Dermis microvascular lymphatic vessel endothelial cell (primary cell): Measurements from ENCODE around the gene SHROOM3. TPM values are rescaled to one million over a fixed set of nuclear protein-coding genes. Genes with fewer than 3 reads are reported as not detected.
"Not testable (repeated sequence)": the region's sequence is repeated elsewhere in the genome, so short reads cannot be mapped to it uniquely, and the experiment has no call there.

ENCODE experiments used
- DNase-seq, 2 donors: peaks; one replicate each; pipeline versions ENCODE4 v3.0.0 to v3.0.0-alpha.2; 2010; ENCODE audit warnings: low read depth in 2 of 2
- total RNA-seq: library from RNA; depleted of rRNA; stranded (reverse); fragments of >200 nt; gene quantifications from 2 replicates; pipeline ENCODE4 v1.2.1, GENCODE V29; 2014

The SHROOM3 gene
- total RNA-seq: 0.13 TPM in 2 replicates

DNA sequence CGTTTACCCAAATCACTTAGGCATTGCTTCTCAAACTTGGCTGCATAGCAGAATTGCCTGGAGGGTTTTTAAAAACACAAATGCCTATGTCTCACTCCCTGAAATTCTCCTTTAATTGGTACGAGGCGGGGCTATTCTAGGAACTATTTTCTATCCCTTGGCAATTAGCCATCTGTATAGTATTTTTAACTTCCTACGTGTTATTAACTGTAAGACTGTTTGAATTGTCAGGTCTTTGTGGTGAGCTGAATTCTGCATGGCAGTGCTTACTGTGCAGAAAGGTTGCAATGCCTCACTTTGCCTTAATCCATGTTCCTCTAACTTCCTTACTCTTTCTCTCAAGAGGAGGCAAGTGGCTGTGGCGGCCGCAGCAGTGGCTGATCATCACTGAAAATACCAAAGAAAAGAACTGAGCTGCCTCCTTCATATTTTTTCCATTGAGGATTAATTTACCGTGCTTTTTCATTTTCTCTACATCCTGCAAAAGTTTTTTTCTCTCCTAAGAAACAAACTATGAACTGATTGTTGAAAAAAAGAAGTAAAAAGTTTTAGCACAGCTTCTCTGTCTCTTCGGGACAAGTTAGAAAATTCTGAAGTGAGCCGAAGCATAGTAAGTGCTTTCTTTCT is at the start of gene SHROOM3:
SHROOM3 (plus strand) TSS at position 329 of the 627 bp plus-strand sequence. CDS start 824 bp downstream, outside the sequence.
- DNase-seq: no peak

DNA sequence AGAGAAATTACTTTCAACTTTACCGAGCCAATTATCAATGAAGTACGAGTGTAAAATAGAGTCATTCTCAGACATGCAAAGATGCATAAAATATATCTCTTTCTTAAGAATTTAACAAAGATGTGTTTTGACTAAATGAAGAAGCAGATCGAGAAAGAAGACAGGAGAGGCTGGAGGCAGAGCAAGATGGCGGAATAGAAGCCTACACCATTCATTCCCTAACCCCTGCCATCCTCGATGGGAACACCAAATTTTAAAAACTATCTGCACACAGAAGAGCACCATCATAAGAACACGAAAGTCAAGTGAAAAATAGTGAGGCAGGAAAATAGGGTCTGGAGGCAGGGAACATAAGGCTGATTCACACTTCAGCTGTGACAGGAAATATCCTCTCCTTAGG is 49.1 kb upstream of the SHROOM3 start:
- DNase-seq: no peak

DNA sequence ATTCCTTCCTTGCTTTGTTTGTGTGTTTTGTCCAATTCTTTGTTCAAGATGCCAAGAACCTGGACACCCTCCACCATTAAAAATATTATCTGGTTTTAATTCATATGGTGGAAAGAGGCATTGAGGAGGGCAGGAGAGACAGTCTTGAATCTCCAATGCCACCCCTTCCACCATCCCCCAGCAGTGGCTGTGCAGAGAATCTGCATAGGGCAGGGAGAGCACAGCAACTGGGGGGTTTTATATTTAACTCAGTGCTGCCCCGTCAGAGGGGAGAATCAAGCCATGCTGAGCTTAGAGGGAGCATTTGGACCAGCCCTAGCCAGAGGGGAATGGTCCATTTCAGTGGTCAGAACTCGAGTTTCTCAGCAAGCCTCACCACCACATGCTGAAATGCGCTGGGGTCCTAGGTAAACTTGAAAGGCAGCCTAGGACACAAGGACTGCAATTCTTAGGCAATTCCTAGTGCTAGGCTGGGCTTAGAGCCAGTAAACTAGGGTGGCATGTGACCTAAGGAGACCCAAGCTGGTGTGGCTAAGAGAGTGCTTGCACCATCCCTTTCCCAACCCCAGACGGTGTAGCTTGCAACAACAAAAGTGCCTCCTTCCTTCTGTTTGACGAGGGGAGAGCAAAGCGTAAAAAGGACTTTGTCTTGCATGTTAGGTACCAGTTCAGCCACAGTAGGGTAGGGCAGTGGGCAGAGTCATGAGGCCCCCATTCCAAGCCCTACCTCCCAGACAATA is 48.3 kb upstream of the SHROOM3 start:
- no peak for DNase-seq

DNA sequence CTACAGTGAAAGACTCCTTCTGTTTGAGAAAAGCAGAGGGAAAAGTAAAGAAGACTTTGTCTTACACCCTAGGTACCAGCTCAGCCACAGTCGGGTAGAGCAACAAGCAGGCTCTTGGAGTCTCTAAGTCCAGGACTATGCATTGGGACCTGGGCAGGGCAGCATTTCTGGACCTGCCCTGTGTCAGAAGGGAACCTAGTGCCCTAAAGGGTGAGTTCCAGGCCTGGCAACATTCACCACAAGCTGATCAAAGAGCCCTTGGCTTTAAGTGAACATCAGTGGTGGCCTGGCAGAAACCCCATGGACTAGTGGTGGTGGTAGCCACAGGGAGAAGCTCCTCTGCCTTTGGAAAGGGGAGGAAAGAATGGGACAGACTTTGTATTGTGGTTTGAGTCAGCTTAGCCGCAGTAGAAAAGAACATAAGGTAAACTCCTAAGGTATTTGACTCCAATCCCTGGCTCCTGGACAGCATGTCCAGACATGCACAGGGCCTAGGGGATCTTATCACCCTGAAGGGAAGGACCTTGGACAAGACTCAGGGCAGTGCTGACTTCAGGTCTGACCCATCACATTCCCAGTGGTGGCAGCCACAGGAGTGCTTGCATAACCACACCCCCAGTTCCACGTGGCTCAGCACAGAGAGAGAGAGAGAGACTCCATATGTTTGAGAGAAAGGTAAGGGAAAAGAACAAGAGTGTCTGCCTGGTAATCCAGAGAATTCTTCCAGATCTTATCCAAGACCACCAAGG is 46.7 kb upstream of the SHROOM3 start:
- no peak for DNase-seq

DNA sequence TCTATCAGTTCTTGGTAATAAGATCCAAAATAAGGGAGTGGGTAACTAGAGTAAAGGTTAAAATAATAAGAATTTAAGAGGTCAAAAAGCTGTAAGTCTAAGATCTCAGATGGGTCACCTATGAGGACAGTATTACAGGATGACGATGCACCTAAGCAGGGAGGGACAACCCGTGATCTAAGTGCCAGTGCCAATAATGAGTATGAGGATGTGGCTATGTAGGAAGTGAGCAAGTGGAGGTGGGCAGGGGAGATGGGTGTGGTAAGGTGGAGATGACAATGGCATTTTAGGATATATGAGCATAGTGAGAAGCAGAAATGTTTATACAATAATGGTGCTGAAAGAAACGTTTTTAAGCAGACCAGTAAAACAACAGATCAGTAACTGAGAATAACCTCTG is 33.4 kb upstream of the SHROOM3 start:
- no peak for DNase-seq

DNA sequence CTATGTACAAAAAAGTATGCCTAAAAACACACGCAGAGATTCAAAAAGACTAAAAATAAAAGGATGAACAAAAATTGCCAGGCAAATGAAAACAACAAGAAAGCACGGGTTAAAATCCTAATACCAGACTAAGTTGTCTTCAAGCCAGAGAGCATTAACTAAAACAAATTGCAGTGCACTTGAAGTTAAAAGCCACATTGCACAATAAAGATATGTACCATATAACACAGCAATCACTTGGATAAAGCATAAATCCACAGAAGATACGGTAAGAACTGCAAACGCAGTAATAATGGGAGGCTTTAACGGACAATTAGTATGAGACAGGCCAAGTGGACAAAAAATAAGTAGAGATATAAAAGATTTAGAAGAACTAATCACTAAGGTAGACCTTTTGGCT is 28.9 kb upstream of the SHROOM3 start:
- DNase-seq: no peak

DNA sequence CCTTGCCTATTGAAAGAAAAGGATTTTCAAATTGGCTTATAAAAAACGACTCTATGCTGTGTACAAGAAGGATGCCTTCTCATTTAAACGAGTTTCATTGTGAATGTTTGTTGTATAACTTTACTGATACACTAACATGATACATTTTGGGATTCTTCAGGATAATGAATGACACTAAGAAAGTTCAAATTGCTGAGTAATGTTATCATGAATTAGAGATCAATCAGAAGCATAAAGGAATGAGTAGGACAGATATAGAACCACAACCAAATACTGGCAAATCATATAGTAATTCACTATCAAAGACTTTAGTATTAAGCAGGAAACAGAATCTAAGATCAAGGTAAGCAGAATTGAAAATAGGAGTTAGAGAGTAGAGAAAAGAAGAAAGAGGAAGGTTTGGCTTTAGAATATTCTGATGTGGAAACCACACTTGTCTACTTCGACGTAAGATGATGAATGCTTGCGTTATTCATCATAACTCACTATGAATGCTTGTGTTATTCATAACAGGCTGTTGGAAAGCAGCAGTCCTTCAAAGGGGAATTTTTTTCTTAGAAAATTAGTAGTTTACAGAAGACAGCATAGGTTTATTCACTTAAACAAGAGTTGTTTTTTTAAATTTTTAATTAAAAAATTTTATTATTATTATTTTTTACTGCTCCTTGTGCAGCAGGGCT is 27.4 kb upstream of the SHROOM3 start:
- DNase-seq: no peak

DNA sequence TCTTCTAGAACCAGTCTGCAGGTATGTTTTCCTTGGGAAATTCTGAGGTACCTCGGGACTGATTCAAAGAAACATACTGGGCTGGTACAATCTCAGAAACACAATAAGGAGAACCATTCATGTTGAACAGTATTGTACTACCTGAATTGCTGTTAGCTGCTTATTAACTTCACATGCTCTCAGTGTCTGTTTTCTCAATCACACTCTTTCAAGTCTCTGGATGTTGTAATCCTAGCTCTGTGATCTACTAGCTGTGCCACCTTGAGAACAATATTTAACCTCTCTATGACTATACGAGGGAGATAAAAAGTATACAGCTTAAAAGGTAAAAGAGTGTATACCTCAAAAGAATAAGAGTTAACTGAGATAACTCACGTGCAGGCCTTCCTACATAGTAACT is 24.4 kb upstream of the SHROOM3 start:
- no peak for DNase-seq

DNA sequence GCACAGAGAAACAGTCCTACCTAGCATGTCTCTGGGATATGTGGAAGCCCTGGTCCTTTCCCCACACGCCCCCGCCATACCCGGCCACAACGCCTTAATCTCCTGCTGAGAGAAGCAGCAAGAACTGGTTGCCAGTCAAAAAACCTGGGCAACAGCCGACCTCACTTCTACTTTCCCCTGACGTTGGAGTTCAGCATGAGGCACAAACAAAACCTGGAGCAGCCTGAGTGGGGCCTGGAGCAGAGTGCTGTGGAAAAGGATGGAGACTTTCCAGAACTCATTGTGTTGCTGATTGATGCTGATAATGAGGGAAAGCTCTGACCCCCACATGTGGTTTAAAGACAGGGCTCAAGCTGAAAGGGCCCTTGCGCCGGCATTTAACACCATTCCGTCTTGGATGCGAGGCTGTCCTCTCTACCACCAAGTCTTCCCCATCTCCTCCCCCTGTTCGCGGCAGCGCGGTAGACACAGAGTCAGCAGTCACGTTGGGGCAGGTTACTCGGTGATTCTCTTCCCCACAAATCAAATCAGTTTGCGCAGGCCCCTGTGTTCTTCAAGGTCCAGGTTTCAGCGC is 14.8 kb upstream of the SHROOM3 start:
- no peak for DNase-seq

DNA sequence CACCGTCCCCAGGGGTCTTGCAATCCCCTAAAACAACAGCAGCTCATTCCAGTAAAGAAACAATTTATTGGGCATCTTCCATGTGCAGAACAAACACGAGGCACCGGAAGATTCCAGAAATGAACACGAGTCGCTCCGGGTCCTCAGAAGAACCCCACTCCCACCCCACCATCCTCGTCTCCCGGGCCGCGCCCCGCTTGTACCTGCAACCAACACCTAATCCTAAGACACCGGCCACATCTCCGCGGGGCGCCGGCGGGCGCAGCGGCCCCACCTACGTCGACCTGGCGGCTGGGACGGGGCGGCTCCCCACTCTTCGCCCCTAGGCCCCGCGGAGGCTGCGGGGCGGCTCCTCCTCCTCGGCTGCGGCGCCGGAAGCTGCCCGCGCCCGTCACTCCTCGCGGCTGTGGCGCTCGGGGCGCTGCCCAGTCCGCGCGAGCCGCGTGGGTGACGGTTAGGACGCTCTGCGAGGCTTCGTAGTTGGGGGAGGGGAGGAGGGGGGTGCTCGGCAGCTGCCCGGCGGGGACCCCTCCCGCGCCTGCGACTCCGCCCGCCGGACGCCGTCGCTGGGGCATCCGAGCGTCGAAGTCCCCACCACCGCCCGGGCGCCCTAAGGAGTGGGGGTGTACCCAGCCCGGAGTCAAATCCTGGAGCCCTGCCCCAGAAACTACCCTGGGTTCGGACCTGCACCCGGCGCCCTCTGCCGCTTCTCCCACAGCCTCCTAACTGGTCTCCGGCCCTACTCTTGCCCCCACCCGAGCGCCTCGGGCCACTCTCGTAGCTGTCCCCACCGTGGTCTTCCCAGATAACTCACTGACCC is 14.1 kb upstream of the SHROOM3 start, which contains the start of gene CCDC158:
CCDC158 (minus strand) TSS at position 380 of the 820 bp plus-strand sequence. CDS start 17,934 bp downstream, outside the sequence.
- DNase-seq: no peak

DNA sequence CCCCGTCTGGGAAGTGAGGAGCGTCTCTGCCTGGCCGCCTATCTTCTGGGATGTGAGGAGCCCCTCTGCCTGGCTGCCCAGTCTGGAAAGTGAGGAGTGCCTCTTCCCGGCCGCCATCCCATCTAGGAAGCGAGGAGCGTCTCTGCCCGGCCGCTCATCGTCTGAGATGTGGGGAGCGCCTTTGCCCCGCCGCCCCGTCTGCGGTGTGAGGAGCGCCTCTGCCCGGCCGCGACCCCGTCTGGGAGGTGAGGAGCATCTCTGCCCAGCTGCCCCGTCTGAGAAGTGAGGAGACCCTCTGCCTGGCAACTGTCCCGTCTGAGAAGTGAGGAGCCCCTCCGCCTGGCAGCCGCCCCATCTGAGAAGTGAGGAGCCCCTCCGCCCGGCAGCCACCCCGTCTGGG is 11.9 kb upstream of the SHROOM3 start:
- DNase-seq: not testable (repeated sequence)

DNA sequence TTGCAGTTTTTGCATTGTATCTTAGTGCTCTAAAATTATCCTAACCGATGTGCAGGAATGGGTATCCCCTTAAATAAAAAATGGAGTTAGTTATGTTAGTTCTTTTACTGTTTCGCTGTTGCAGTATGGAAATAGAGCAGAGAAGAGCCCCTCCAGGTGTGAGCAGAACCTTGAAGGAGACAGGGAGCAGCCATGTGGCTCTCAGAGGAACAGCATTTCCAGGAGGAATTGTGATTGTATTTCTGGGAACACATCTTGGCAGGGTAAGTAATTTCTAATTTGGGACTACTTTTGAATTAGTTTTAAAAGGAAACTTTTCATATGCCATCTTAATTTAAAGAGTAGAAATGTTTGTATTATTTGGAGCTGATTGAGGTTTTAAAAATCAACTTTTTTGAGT is 8.8 kb upstream of the SHROOM3 start:
- DNase-seq: no peak

DNA sequence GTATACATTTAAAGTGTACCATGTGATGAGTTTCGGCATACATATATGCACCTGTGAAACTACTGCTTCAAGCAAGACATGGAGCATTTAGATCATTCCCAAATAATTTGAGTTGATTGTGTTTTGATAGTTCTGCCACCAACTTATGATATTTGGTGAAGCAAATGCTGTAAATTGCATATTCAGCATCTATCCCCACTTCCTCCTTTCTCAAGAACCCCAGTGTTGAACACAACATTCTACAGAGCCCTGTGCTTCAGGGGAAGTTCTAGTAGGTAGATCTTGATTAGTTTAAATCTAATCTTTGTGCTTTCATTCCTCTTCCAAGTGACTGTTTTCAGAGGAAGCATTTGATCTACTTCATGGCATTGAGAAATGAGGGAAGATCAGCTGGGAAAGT is 5.4 kb upstream of the SHROOM3 start:
- no peak for DNase-seq

DNA sequence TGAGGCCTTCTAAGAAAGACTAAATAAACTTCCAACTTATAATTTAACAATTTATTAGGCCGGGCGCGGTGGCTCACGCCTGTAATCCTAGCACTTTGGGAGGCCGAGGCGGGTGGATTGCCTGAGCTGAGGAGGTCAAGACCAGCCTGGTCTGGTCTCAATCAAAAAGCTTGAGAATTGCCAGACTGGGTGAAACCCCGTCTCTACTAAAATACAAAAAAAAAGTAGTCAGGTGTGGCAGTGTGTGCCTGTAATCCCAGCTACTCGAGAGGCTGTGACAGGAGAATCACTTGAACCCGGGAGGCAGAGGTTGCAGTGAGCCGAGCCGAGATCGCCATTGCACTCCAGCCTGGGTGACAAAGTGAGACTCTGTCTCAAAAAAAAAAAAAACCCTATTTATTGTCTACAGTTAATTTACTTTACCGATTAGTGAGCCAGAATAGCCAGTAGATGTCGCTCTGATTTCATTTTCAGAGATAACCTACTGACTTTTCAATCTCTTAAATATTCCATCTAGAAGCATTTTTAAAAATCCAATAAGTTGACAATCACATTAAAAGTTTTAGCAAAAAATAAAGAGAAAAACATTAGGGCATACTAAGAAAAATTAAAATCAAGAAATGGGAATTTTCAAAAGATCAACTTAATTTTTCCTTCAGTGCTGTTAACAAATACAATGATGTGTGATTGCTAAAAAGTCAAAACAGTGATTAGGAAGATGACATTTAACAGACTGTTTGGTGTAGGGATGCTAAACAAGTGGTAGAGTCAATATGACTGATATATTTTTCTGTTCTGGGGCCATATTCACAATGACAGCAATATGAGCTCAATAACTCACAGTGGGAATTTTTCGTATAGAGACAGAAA is 4.3 kb upstream of the SHROOM3 start:
- DNase-seq: peak; percentile 27 to 61

DNA sequence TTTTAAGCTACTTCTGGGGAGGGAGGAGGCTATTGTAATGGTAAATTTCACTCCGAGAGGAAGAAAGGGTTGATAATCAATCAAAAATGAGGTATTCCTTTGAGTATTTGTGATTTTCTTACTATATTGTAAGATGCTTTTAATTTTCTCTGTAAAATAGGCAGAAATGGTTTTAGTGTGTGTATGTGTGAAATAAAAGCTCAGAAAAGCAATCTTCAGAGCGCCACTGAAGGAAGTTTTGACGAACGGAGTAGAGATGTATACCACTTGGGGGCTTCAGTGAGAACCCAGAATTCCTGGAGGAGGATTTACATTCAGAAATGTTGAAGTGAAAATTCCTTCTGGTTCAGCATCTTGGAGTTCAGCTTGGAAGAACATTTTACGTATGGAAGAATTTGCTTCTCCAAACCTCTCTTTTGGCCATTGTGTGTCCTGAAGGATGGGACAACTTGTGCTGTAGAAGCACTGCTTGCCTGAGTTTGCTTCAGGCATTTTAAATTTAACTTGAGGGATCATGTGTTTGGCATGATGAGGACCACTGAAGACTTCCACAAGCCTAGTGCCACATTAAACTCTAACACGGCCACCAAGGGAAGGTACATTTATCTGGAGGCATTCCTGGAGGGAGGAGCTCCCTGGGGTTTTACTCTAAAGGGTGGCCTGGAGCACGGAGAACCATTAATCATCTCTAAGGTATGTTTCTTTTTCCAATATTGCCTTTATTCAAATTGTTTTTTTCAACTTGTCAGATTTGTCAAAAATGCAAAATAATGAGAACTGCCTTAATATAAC is 695 bp downstream of the SHROOM3 start:
- no peak for DNase-seq

DNA sequence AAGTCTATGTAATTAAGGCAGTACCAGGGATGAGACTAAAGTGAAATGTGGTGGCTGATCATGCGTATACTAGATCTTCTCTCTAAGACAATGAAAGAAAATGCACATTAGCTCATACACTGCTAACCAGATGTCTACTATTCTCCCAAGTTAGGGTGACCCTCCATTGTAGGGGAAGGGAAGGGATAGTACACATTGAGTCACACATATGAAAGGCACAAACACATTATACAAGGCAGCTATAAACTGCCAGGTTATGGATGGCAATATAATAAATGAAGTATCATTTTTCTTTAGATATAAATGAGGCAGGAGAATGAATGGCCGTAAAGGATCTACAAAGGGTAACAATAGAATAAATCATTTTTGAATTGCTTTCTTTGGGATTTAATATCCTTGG is 4.5 kb downstream of the SHROOM3 start:
- DNase-seq: no peak

DNA sequence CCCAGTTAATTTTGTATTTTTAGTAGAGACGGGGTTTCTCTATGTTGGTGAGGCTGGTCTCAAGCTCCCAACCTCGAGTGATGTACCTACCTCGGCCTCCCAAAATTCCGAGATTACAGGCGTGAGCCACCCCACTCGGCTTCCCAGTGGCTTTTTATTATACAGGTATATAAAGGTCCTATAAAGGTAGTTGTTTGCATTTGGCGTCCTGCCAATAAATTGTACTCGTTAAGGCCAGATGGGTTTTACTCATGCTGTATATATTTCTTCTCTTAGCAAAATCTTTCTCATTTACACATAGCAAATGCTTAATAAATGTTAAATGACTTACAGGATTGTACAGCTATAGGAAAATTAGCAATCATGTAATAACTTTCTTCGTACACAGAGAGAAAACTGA is 6.9 kb downstream of the SHROOM3 start:
- no peak for DNase-seq

DNA sequence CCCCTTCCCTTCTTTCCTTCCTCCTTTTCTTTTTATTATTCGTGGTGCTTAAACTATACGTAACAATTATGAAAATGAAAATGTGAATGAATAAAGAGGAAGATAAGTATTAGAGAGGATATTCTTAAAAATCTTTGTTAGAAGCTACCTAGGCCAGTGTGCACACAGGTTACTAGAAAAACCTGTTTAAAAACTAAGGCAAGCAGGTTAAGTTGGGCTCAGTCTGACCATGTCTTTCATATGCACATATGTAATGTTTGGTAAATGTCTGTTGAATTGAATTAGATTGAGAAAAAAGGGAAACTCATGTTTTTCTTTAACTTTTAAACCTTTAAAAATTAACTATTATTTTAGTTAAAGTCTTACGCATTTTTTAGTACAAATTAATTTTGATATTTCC is 7.8 kb downstream of the SHROOM3 start:
- DNase-seq: no peak

DNA sequence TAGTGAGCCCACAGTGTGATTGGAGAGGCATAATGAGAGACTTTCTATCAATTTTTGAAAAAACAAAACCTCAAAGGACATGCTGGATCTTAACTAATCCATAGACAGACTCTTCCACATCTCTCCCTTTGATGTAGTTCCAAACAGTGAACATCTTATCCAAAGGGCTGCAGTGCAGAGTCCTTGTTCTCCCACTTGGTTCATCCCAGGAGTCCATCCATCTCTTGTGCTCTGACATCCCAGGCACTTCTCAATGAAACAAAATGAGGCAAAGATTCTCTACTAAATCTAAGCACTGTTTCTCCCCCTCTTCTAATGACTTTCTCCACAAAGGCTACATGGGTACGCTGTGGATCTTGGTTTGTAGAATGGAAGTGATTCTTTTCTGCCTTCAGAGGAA is 8.3 kb downstream of the SHROOM3 start:
- no peak for DNase-seq
